PC-3 (cell line): ENCODE data around the gene RALBP1.

ENCODE experiments used
- CTCF ChIP-seq: fragments of 300-600 bp; sonication (generic); conservative IDR thresholded peaks from 2 replicates; pipeline ENCODE4 v1.5.1; 2017; ENCODE audit warnings: antibody characterized with exemption, low read depth, mild to moderate bottlenecking, low read length
- EZH2 ChIP-seq: fragments of 300-600 bp; sonication (generic); IDR thresholded peaks from one replicate; pipeline ENCODE4 v1.6.1; 2017; ENCODE audit warnings: antibody characterized with exemption, mild to moderate bottlenecking, low read length; ENCODE audit not compliant: unreplicated experiment
- EZH2phosphoT487 ChIP-seq: fragments of 300-600 bp; sonication (generic); IDR thresholded peaks from 2 replicates; pipeline ENCODE4 v1.6.1; 2018; ENCODE audit warnings: mild to moderate bottlenecking, antibody characterized with exemption, low read length, borderline replicate concordance

- TF ChIP-seq CTCF, result no peak
- TF ChIP-seq EZH2, result no peak
- TF ChIP-seq EZH2phosphoT487, result no peak
Observed at GRCh38 chr18:9531791-9532410, 56.6 kb downstream of the RALBP1 start.
